GM18870 (cell line): ENCODE results near the gene PPP1R7.

Experiments used
- ATAC-seq: cut with Tn5 transposase; IDR thresholded peaks from one replicate; pipeline ENCODE4 v1.9.1; 2021; ENCODE audit warnings: moderate library complexity; ENCODE audit not compliant: unreplicated experiment

Gene PPP1R7

GRCh38 chr2:241209271-241209670 lies 59.0 kb downstream of the PPP1R7 start:
- ATAC-seq, result no peak

- ATAC-seq, result no peak
These were observed 61.0 kb downstream of the PPP1R7 start for GRCh38 chr2:241211276-241211675.

- no peak for ATAC-seq
These were observed 62.8 kb downstream of the PPP1R7 start for GRCh38 chr2:241213041-241213440.

DNA sequence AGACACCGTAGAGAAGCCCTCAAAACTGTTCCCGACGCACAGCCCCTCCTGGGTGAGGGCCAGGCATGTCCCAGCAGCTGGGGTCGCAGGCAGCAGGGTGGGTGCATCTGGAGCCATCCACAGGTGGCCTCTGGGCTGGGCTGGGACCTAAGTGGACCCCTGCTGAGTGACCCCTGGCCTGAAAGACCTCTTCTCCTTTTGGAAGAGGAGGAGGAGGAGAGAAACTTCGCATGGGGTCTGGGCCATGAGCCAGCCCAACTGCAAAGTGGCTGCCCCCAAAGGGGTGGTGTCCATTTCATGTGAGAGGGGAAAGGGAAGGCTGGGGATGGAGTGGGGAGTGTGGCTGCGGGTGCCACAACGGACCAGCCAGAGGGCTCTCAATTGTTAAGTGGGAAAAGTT lies 63.3 kb downstream of the PPP1R7 start:
- no peak for ATAC-seq

GRCh38 chr2:241214209-241214608 lies 63.9 kb downstream of the PPP1R7 start:
- no peak for ATAC-seq

- no peak for ATAC-seq
These were observed 64.5 kb downstream of the PPP1R7 start for GRCh38 chr2:241214766-241215165.

DNA sequence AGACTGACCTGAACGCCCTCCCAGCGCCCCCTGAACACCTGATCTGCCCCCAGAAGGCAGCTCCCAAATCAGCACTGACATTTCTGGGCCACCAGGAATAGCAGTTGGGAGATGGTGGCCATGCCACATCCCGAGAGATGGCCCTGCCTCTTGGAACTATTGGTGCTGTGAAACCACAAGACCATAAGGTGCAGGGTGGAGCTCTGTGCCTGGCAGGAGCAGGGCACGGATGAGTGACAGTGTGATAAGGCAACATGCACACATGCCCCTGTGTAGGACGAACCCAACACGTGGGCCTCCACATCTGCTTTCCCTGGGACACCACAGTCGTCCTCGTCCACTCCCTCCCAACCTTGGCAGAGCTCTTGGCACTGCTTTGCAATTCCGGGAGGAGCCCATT lies 65.2 kb downstream of the PPP1R7 start:
- ATAC-seq, result no peak

GRCh38 chr2:241216211-241216761 lies 66.0 kb downstream of the PPP1R7 start:
- no peak for ATAC-seq

- no peak for ATAC-seq
These were observed 67.2 kb downstream of the PPP1R7 start for GRCh38 chr2:241217320-241218031.

- no peak for ATAC-seq
These were observed 68.1 kb downstream of the PPP1R7 start for GRCh38 chr2:241218131-241219029.

DNA sequence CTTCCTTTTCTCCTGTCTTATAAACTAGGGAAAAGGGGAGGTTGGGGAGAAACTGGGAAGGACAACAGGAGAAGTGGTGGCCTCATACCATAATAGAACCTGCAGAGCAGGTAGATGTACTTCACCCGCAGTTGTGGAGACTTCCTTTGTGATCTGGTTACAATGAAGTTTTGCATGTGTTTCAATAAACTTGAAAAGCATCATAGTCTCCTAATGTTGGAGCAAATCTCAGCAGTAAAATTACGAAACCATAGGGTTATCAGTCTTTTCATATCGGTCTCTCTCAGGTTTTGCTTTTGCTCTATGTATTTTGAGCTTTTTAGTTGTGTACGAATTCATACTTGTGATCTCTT lies 68.7 kb downstream of the PPP1R7 start:
- no peak for ATAC-seq

DNA sequence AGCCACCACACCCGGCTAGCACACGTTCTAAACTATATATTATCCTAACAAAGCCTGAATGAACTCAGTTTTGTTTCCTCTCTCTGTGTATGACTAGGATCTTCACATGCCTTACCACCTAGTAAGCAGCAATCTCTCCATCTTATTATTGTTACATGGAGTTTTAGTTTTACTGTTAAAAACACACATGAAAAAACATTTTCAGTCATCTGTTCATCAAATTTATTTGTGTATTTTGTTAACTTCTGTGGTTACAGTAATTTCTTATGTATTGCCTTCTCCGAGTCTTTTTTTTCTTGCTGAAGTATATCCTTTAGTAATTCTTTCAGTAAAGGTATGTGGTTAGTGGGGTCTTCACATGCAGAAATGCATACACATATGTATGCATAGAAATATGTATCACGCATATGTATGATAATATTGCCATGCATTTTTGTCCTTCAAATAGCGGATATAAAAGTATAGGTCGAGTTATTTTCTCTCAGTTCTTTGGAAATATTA lies 69.6 kb downstream of the PPP1R7 start:
- ATAC-seq, result no peak

DNA sequence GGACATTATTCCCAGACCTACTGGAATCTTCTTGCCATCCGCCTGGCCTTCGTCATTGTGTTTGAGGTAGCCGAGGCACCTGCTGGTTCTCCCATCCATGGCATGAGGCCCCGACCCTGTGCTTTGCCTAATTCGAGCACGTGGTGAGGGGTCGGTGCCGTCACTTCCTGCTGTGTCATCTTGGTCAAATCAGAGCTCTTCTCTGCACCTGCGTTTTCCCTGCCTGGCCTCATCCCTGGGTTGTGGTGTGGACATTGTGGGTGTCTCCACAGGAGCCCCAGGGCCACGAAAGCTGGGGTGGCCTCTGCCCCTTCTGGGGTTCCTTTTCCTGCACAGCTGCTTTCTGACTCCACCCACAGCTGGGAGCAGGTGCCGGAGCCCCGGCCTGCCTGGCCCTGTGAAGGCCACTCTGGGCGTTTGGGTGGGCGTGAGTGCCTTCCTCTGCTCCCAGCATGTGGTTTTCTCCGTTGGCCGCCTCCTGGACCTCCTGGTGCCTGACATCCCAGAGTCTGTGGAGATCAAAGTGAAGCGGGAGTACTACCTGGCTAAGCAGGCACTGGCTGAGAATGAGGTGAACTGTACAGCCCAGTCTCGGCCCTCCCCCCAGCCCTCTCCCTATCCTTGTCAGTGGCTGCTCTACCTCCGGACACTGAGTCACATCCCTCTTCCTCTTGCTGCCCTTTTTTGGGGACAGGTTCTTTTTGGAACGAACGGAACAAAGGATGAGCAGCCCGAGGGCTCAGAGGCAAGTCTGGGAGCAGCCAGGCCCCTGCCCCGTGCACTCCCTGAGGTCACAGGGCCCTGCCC lies 73.1 kb downstream of the PPP1R7 start:
- ATAC-seq, result no peak

DNA sequence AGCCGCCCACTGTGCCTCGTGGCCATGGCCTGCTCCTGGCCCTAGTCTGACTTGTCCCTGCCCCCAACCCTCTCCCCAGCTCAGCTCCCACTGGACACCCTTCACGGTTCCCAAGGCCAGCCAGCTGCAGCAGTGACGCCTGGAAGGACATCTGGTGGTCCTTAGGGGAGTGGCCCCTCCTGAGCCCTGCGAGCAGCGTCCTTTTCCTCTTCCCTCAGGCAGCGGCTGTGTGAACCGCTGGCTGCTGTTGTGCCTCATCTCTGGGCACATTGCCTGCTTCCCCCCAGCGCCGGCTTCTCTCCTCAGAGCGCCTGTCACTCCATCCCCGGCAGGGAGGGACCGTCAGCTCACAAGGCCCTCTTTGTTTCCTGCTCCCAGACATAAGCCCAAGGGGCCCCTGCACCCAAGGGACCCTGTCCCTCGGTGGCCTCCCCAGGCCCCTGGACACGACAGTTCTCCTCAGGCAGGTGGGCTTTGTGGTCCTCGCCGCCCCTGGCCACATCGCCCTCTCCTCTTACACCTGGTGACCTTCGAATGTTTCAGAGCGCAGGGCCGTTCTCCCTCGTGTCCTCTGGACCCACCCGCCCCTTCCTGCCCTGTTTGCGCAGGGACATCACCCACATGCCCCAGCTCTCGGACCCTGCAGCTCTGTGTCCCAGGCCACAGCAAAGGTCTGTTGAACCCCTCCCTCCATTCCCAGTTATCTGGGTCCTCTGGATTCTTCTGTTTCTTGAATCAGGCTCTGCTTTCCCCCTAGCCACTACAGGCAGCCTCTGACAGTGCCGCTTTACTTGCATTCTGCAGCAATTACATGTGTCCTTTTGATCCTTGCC lies 74.0 kb downstream of the PPP1R7 start:
- ATAC-seq, result no peak

DNA sequence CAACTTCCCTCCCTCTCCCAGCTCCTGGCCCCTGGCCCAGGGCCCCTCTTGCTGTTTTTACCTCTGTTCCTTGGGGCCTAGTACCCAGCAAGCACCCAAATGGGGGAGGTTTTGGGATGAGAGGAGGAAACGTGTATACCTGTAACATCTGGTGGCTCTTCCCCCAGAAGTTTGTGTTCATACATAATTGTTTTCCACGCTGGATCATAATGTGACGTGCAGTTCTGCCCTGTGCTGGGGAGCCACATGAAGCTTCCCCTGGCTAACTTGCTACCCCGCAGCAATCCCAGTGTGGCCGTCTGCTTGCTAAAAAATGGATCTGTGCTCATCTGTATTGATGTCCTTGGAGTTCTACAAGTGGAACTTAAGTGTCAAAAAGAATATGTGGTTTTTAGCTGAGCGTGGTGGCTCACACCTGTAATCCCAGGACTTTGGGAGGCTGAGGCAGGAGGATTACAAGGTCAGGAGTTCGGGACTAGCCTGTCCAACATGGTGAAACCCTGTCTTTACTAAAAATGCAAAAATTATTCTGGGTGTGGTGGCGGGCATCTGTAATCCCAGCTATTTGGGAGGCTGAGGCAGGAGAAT lies 74.7 kb downstream of the PPP1R7 start:
- no peak for ATAC-seq

DNA sequence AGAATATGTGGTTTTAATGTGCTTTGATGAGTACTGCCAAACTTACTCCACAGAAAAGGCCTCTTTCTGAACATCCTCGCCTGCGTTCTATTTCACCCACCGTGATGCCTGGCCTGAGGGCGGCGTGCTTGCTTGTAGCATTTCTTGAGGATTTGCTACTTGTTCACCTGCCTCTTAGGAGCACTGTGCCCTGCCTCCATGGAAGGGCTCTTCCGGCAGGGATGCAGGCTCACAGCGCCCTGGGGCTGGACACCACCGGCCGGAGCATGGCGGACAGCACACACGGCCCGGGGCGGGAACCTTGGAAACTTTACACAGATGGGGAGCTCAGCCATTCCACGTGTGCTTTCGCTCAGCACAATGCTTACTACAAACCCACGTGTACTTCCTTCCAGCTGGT lies 75.3 kb downstream of the PPP1R7 start:
- ATAC-seq, result no peak

- ATAC-seq, result no peak
These were observed 75.7 kb downstream of the PPP1R7 start for GRCh38 chr2:241225983-241226382.

DNA sequence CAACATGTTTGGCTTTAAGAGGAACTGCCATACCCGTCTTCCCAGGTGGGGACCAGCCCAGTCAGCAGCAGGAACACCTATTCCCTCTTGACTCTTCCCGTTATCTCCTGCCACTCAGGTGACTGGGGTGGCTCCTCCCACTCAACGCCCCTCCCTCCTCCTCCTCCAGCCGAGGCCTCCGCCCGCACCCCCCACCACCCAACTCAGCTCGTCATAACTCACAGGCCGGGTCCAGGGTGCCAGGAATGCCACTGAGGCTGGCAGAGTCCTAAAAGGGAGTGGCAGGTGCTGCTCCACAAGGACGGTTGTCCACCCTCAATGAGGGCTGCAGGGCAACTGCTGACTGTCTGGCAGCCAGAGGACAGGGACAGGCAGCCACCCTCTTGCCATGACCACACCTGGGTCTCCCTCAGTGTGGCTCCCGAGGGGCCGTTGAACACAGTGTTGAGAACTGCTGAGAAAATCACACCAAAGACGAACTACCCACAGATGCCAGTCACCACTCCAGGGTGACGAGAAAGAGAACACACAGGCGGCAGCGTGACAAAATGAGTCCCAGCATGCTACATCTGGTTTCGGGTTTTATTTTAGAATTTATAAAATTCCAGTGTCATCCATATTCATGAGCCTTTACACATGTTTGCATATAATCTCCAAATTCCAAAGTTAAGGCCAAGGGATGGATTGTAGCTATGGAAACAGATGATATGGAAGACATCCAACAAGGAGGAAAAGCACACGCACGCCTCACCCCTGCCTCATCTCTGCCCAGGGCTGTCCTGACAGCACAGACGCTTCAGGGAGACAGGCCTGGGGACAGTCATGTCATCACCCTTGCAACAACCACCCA lies 76.7 kb downstream of the PPP1R7 start:
- ATAC-seq, result no peak

DNA sequence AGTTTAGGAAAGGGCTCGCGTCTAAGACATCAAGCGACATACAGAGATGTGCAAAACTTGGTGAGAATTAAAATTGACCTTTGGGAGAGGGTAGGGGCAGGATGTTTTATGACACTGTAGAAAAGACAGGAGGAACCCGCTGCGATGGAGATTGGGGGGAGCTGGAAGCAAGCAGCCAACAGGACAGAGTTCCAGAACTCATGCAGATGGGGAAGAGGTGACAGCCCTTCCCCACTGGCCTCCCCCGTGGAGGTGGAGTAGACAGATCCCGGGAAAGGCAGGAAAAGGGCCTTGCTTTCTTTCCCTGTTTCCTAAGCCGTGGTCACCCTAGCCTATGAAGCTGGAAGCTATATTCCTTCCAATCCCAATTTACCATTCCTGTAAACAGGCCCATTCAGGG lies 77.3 kb downstream of the PPP1R7 start:
- ATAC-seq, result no peak
